Measurements from ENCODE around the gene PLA2G3.
"Not testable (repeated sequence)": the region's sequence is repeated elsewhere in the genome, so short reads cannot be mapped to it uniquely, and the experiment has no call there.

PLA2G3 gene

GRCh38 chr22:31124811-31125465 is 15.4 kb downstream of the PLA2G3 start:
- no peak for FAIRE-seq
- no peak for TF ChIP-seq POLR2A (IDR thresholded peaks at IDR 0.05; ENCODE audit: low read depth, low read length)
- DNase-seq (ENCODE audit: insufficient read length, low spot score), result no peak

GRCh38 chr22:31124290-31124689 is 16.0 kb downstream of the PLA2G3 start:
- DNase-seq (ENCODE audit: insufficient read length, low spot score), result no peak
- no peak for FAIRE-seq
- no peak for TF ChIP-seq POLR2A (IDR thresholded peaks at IDR 0.05; ENCODE audit: low read depth, low read length)

DNA sequence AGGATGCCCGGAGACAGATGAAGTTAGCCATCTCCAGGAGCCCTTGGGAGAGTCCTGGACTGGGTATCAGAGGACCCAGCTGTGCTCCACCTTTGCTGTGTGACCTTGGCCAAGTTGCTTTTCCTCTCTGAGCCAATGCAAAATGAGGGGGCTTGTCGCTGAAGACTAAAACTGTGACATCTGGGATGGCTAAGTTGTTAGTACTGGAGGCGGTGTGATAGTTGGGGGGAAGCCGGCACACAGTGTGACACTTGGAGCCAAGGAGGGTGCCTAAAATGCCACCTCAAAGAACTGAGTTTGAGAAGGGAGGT is 17.1 kb downstream of the PLA2G3 start:
- FAIRE-seq, result no peak
- no peak for TF ChIP-seq POLR2A (IDR thresholded peaks at IDR 0.05; ENCODE audit: low read depth, low read length)
- DNase-seq (ENCODE audit: insufficient read length, low spot score), result no peak

DNA sequence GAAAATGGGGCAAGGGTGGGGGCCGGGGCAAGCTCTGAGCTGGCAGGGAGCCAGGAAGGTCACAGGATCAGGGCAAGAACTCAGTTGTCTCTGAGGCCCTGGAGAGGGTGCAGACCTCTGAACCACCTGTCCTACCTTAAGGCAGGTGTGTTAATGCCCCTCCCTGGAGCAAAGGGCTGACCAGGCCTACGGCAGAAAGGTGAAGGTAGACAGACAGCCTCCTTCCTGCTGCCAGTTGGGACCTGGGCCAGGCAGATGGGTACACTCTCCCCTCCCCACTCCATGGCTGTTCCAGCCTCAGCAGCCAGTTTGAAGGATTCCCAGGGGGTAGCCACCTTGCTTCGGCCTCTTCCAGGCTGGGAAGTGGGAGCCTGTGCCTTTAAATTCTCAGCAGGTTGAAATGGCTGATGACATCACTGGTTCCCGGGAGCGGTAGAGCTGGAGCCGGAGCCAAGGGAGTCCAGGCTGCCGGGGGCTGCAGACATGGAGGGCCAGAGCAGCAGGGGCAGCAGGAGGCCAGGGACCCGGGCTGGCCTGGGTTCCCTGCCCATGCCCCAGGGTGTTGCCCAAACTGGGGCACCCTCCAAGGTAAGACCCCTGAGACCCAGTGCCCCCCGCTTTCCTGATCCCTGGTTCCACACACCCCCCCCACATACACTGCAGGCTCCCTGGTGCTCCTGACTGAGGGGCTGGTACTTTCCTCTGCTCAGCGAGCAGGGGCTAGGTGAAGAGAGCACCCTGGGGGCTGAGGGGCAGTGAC is 17.6 kb downstream of the PLA2G3 start, which contains the start of gene INPP5J:
INPP5J (plus strand) TSS at position 435 of the 760 bp plus-strand sequence; CDS start at position 484, 49 bp downstream.
- no peak for FAIRE-seq
- peak; percentile 73 for DNase-seq (ENCODE audit: insufficient read length, low spot score)

DNA sequence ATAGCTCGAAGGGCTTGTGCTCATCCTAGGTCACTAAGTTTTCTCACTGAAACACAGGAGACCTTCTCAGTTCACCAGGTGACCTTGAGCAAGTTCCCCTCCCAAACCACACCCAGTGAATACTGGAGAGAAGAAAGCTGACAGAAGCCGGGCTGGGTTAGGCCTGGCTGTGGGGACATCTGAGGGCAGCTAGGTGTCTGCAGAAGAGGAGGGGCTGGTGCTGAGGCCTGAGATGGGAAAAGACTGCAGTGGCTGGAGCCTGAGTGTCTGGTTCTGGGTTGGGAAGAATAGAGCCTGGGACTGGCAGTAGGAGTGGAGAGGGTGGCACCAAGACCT is 18.1 kb downstream of the PLA2G3 start:
- FAIRE-seq (no peak), DNase-seq (ENCODE audit: insufficient read length, low spot score) (no peak)
- no peak for TF ChIP-seq POLR2A (IDR thresholded peaks at IDR 0.05; ENCODE audit: low read depth, low read length)

More for the DNA sequence above, 17.6 kb downstream of the PLA2G3 start, which contains the start of gene INPP5J:
- peak; percentile 26; the same call in 1 of the 2 replicates for TF ChIP-seq POLR2A (IDR thresholded peaks at IDR 0.05; ENCODE audit: low read depth, low read length)

DNA sequence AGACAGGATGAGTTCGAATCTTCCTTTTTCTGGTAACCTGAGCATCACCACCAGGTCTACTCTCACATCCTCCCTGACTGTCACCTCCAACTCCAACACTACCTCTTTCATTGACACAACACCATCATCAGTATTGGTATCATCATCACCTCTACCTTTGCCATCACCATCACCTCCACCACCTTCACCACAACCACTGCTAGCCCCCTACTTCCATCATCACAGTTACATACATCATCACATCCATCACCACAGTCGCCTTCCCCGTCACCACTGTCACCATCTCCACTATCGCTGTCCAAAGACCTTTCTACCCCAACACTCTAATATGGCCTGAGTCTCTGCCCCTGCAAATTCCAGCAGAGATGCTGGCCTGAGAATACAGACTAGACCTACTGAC is 18.9 kb downstream of the PLA2G3 start:
- FAIRE-seq, result no peak
- no peak for DNase-seq (ENCODE audit: insufficient read length, low spot score)
- no peak for TF ChIP-seq POLR2A (IDR thresholded peaks at IDR 0.05; ENCODE audit: low read depth, low read length)

DNA sequence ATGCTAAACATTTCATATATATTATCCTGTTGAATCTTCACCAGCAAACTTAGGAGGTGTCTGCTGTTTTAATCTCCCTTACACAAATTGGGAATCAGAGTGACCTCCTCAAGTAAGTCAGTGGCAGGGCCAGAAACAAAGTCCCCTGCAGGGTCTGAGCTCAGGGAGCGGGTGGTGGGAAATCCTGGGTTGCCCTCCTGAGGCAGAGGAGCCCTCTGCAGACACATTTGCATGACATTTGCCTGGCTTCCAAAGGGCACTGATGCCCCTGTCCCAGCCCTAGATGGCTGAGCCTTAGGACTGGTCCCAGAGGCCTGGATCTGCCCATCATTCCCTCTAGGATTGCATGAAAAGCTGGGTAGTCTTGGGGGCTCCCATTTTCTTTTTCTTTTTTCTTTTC is 19.7 kb downstream of the PLA2G3 start:
- TF ChIP-seq POLR2A (IDR thresholded peaks at IDR 0.05; ENCODE audit: low read depth, low read length), result no peak
- FAIRE-seq (no peak), DNase-seq (ENCODE audit: insufficient read length, low spot score) (no peak)

DNA sequence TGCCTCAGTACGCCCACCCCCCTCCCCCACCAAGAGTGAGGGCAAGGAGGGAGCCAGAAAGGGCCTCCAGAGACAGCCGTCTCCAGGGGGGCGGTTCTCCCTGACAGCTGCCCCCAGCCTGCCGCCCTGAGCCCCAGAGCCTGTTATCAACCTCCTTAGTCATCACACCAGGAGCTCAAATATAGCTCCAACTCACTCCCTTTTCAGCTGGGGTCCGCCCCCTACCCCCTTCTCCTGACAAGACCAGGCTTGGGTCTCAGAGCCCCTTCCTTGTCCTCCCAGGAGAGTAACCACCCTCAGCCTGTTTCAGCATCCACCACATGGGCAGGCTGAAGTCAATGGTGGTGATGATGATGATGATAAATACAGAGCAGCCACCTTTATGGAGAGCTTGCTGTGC is 20.1 kb downstream of the PLA2G3 start:
- FAIRE-seq (no peak), DNase-seq (ENCODE audit: insufficient read length, low spot score) (no peak)
- TF ChIP-seq POLR2A (IDR thresholded peaks at IDR 0.05; ENCODE audit: low read depth, low read length), result no peak

- TF ChIP-seq POLR2A (IDR thresholded peaks at IDR 0.05; ENCODE audit: low read depth, low read length), result no peak
- DNase-seq (ENCODE audit: insufficient read length, low spot score) (no peak), FAIRE-seq (no peak)
Measured at GRCh38 chr22:31119026-31119717, 21.1 kb downstream of the PLA2G3 start.

GRCh38 chr22:31118046-31118820 is 22.1 kb downstream of the PLA2G3 start:
- no peak for TF ChIP-seq POLR2A (IDR thresholded peaks at IDR 0.05; ENCODE audit: low read depth, low read length)
- DNase-seq (ENCODE audit: insufficient read length, low spot score) (no peak), FAIRE-seq (no peak)

DNA sequence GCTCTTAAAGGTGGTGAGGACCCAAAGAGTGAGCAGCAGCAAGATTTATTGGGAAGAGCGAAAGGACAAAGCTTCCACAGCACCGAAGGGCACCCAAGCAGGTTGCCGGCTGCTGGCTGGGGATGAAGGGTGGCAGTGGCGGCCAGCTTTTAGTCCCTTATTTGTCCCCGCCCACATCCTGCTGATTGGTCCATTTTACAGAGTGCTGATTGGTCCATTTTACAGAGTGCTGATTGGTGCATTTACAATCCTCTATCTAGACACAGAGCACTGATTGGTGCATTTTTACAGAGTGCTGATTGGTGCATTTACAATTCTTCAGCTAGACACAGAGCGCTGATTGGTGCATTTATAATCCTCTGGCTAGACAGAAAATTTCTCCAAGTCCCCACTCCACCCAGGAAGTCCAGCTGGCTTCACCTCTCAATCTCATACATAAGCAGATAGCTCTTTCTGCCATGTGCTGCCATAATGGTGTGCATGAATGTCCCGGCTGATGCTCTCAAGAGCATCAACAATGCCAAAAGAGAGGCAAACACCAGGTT is 27.7 kb downstream of the PLA2G3 start:
- not testable (repeated sequence) for FAIRE-seq; DNase-seq (ENCODE audit: insufficient read length, low spot score)

GRCh38 chr22:31107894-31108218 is 32.5 kb downstream of the PLA2G3 start:
- FAIRE-seq, result no peak
- DNase-seq (ENCODE audit: insufficient read length, low spot score), result no peak
- no peak for TF ChIP-seq POLR2A (IDR thresholded peaks at IDR 0.05; ENCODE audit: low read depth, low read length)

- DNase-seq (ENCODE audit: insufficient read length, low spot score) (peak; percentile 92), FAIRE-seq (no peak)
- no peak for TF ChIP-seq POLR2A (IDR thresholded peaks at IDR 0.05; ENCODE audit: low read depth, low read length)
Measured at GRCh38 chr22:31107178-31107893, 33.0 kb downstream of the PLA2G3 start, which contains the start of gene SELENOM. TSS of gene SELENOM (minus strand) at chr22:31107568. CDS start at chr22:31107505, 63 bp downstream.
